Adipocyte (in vitro differentiated cells): ENCODE measurements around the gene PRPF38B.

Experiments
- DNase-seq: peaks from one replicate; pipeline ENCODE4 v3.0.0-alpha.2; 2015; ENCODE audit warnings: low read depth
- H3K27me3 ChIP-seq: replicated peaks from 2 replicates; pipeline ENCODE4 v1.7.0; 2013; ENCODE audit warnings: mild to moderate bottlenecking, low read length, moderate library complexity; ENCODE audit not compliant: control insufficient read depth, insufficient read depth
- H3K36me3 ChIP-seq: 2 replicates; pipeline ENCODE4 v1.7.0; 2013; ENCODE audit warnings: low read length, mild to moderate bottlenecking, moderate library complexity; ENCODE audit not compliant: control insufficient read depth, insufficient read depth, severe bottlenecking
- H3K4me1 ChIP-seq: 2 replicates; pipeline ENCODE4 v1.7.0; 2013; ENCODE audit warnings: mild to moderate bottlenecking, low read length, moderate library complexity; ENCODE audit not compliant: control insufficient read depth, insufficient read depth
- H3K4me3 ChIP-seq: 2 replicates; pipeline ENCODE4 v1.7.0; 2013; ENCODE audit warnings: mild to moderate bottlenecking, low read length, moderate library complexity
- H3K9ac ChIP-seq: 2 replicates; pipeline ENCODE4 v1.7.0; 2013; ENCODE audit warnings: mild to moderate bottlenecking, low read length, moderate library complexity
- H3K9me3 ChIP-seq: 2 replicates; pipeline ENCODE4 v1.7.0; 2013; ENCODE audit warnings: mild to moderate bottlenecking, low read length, moderate library complexity; ENCODE audit not compliant: control insufficient read depth

PRPF38B gene

DNA sequence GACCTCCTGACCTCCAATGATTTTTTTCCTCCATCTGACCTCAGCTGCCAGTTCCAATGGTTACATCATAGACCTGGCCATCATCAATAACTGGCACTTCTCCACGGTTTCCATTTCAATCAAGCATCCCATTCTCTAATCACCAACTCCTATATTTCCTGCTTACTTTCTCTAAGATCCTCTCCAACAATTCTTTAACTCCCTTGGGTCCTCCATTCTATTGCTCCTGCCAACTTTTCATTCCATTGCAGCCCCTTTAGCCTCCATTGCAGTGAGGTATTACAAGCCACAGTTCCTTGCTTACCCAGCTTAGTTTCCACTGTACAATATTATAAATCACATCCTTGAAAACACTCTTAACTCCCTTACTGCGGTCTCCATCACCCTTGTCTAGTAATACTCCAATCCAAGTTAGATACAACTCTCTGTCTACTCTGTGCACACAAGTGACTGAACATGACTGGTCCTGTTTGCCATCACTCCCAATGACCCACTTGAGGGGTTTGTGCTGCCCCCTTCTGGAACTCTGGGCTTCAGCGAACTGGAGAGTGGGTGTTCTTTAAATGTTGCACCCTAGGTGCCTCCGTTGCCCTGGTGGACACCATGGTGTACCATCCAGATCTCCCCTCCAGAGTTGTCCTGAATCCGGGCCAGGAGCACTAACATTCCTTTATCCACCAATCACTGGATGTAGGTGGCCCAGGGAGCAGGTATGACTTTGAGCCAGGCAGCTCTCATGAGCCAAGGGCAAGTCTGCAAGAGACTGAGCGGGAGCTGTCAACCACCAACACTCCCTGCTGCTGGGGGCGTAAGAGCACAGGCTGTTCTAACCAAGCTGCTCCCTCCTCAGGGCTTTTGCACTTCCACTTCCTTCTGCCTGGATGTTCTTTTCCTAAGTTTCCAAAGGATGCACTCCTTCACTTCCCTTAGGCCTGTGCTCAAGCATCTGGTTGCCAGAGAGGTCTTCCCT, 16.9 kb downstream of the PRPF38B start:
- no peak overlapping the region for H3K9ac ChIP-seq

DNA sequence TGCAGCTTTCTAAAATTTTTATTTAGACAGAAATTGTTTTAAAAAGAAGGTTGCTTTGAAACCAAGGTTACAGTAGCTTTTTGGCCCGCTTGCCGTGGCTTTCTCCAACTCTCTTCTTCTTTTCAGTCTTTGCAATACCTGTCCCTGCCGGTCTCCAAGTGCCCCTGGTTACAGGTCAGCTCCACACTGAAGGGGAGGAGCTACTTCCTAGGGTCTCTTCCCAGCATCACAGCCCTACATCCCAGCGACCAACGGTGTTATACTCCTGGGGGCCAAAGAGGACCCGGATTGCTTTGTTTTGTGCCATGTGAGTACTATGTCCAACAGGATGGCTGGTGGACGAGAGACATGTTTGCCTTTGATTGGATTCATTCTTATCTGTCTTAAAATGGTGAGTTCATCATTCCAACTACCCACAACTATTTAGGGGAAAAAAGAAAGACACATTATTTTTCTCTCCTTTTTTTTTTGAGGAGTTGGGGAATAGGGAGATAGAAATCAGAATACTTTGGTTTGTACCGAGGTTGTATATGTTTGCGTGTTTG, 20.6 kb downstream of the PRPF38B start, which contains the start of gene FNDC7:
Gene FNDC7, plus strand, starts transcription at position 303 of the 545 bp plus-strand sequence. Its CDS starts 26 bp downstream, at position 329.
- no peaks in the 10 kb centered on the region for H3K36me3 ChIP-seq
- H3K9me3 ChIP-seq: no peaks in the 10 kb centered on the region
- H3K4me3 ChIP-seq: no peak within 1 kb of the TSS
- peaks cover 14% of the 10 kb centered on the region for H3K4me1 ChIP-seq
- no peak within 1 kb of the TSS for H3K9ac ChIP-seq
- H3K27me3 ChIP-seq: no peaks in the 10 kb centered on the region
- no peak for DNase-seq

More for the DNA sequence above, 16.9 kb downstream of the PRPF38B start:
- H3K36me3 ChIP-seq: no peaks in the 10 kb centered on the region
- H3K27me3 ChIP-seq: no peaks in the 10 kb centered on the region
- no peaks in the 10 kb centered on the region for H3K9me3 ChIP-seq
- H3K4me3 ChIP-seq: no peak overlapping the region
- no peak for DNase-seq
- peaks cover 23% of the 10 kb centered on the region for H3K4me1 ChIP-seq

DNA sequence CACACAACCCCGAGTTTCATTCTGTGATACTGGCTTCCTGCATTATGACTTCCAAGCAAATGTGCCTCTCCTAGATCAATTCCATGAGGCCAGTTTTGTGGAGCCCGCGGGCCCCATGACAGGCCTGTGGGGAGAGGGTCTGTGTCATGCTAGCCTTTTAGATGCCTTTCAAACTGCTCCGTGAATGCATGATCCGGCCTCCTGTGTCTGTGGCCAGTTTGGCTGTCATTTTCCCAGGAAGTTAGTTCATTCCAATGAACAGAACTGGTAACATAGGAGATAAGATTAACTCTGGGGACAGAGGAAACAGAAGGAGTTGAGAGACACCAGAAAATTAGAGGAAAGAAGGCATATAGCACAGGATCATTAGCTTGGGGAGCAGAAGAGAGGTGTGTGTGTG, 23.8 kb downstream of the PRPF38B start:
- no peak overlapping the region for H3K4me3 ChIP-seq
- H3K36me3 ChIP-seq: no peaks in the 10 kb centered on the region
- no peak for DNase-seq
- no peaks in the 10 kb centered on the region for H3K9me3 ChIP-seq
- peaks cover 22% of the 10 kb centered on the region for H3K4me1 ChIP-seq
- no peaks in the 10 kb centered on the region for H3K27me3 ChIP-seq
- no peak overlapping the region for H3K9ac ChIP-seq

DNA sequence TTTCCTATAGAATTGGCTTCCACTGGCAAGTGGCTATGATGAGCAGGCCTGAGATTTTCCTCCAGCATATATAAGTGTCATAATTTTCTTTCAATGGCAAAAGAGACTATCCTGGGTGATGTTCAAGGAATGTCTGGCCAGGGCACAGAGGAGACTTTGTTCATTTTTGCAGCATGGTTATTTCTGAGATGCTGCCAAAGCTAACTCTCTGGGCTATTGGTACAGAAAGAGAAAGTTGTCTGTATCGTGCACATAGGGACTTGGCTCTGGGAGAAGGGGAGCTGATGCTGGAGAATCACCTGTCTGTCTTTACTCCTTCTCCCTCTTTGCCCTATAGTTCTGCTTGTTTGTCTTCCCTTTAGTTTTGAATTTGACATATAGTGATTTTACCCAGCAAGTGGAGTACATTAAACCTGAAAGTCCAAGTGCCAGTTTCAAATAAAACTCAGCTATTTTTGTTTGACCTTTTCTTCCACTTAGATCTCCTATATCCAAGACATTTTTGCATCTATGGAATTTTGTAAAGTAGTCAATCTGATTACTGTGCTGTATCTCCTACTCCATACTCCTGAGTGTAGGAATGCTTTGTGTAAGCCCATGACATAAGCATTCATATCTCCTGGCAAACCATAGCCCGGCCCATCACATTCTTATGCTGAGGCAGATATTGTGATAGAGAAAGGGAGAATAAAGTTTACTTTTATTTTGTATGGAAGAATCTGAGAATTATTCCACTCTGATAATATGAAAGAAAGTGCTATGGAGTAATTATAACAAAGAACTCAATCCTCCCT, 24.5 kb downstream of the PRPF38B start:
- H3K4me3 ChIP-seq: no peak overlapping the region

DNA sequence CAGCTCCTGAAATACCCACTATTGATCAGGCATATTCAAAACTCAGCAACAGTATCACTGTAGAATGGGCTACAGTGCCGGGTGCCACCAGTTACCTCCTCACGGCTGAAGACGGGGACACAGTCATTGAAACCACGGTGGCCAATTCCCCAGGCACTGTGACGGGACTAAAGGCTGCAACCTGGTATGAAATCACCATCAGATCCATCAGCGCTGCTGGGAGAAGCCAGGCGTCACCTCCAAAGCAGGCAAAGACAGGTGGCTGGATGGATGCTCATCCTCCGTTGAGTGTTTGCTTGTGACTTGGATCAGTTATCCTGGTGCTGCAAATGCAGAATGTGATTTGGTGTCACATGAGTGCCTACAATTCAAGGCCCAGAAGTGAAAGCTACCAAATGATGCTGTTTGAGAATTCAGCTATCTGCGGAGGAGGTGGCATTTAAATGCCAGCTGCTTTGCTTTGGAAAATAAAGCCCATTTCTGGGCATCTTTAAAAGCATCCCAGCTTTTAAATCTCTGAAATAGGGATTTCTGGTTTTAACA, 25.7 kb downstream of the PRPF38B start:
- H3K9ac ChIP-seq: no peak overlapping the region
- H3K4me1 ChIP-seq: peaks cover 29% of the 10 kb centered on the region
- no peak for DNase-seq
- H3K4me3 ChIP-seq: no peak overlapping the region
- no peaks in the 10 kb centered on the region for H3K27me3 ChIP-seq
- H3K9me3 ChIP-seq: no peaks in the 10 kb centered on the region
- H3K36me3 ChIP-seq: no peaks in the 10 kb centered on the region

More for the DNA sequence above, 24.5 kb downstream of the PRPF38B start:
- H3K9ac ChIP-seq: no peak overlapping the region
- DNase-seq: no peak
- no peaks in the 10 kb centered on the region for H3K9me3 ChIP-seq
- no peaks in the 10 kb centered on the region for H3K27me3 ChIP-seq
- peaks cover 27% of the 10 kb centered on the region for H3K4me1 ChIP-seq
- no peaks in the 10 kb centered on the region for H3K36me3 ChIP-seq

DNA sequence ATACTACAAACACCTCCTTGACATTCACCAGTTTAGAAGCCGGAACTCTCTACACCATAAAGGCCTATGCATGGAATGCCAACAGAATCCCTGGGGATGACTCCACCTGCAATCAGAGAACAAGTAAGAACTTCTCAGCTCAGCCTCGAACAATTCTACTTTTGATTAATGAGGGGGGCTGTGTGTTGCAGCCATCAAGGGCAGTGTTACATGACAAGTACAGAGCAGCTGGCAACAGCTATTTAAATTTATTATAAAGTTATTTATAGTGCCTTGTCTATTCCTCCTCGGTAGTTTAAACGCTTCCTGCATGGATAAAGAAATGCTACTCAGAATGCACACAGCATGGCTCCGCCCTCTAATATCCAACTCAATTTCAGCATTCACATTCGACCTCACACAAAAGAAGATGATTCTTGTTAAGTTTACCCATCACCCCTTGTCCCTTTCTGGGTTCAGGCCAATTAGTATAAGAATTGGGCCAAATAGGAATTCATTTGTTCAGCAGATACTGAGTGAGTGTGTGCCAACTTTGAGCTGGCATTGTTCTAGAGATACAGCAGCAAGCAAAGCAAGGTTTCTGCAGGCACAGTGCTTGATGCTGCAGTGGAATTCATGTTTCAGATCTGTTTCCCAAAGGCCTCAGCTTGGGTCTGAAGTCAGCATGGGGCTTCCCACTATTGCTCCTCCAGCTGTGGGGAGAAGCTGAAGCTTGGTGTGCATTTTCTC, 27.0 kb downstream of the PRPF38B start:
- H3K9ac ChIP-seq: peak overlapping the region; percentile 17
- DNase-seq: no peak

DNA sequence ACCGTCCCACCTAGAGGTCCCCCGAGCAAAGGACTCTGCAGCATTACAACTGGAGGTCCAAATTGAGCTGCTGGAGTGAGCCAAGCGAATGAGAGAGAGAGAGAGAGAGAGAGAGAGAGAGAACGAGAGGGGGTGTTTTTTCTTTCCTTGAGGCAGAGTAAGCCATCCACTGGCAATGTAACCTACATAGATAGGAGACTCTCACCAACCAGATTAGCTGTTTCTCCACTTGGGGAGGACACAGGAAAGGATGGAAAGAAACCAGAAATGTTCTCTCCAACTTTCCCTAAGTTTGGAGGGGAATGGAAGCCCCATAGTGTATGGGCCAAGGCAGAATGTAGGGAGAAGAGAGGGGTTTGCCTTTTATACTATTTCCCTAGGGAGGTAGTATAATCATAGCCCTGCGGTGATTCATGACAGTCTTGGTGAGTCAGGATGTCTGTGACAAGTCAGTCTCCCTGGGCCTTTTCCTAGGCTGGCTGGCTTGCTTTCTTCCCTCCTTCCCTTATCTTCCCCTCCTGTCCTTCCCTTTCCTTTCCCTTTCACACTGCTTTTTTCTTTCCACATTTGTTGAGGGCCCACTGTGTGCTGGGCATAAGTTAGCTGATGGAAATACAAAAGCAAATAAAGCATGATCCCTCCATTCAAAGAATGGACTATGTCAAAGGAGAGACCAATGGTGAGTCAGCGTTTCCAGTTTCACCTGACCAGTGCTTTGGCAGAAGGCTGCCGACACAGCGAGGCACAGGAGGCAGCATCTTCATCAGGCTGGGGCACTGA, 27.7 kb downstream of the PRPF38B start:
- Histone ChIP-seq H3K4me1 (peaks cover 29% of the 10 kb centered on the region), H3K4me3 (no peak overlapping the region), H3K27me3 (no peaks in the 10 kb centered on the region), H3K9ac (peak overlapping the region; percentile 17), H3K9me3 (no peaks in the 10 kb centered on the region), H3K36me3 (no peaks in the 10 kb centered on the region)
- peak; percentile 81 for DNase-seq

More for the DNA sequence above, 27.0 kb downstream of the PRPF38B start:
- no peaks in the 10 kb centered on the region for H3K27me3 ChIP-seq
- H3K4me1 ChIP-seq: peaks cover 29% of the 10 kb centered on the region
- no peaks in the 10 kb centered on the region for H3K36me3 ChIP-seq
- no peak overlapping the region for H3K4me3 ChIP-seq
- H3K9me3 ChIP-seq: no peaks in the 10 kb centered on the region

DNA sequence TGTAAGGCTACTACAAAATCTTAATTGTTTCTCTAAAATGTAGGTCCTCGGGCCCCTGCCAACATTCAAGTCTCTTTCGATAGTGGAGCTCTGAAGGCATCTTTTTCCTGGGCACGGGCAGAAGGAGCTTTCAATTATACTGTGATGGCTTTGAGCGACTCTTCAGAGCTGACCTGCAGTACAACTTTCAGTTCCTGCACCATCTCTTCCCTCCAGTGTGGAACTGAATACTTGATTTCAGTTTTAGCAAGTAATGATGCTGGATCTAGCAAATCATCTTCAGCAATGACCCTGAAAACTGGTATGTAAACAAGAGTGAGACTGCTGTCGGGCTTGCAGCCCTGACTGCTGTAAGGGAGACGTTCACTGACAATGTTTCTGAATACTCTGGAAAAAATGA, 30.2 kb downstream of the PRPF38B start:
- Histone ChIP-seq H3K27me3 (no peaks in the 10 kb centered on the region), H3K36me3 (no peaks in the 10 kb centered on the region), H3K4me1 (peaks cover 29% of the 10 kb centered on the region), H3K9ac (no peak overlapping the region), H3K4me3 (no peak overlapping the region), H3K9me3 (no peaks in the 10 kb centered on the region)
- peak; percentile 63 for DNase-seq

DNA sequence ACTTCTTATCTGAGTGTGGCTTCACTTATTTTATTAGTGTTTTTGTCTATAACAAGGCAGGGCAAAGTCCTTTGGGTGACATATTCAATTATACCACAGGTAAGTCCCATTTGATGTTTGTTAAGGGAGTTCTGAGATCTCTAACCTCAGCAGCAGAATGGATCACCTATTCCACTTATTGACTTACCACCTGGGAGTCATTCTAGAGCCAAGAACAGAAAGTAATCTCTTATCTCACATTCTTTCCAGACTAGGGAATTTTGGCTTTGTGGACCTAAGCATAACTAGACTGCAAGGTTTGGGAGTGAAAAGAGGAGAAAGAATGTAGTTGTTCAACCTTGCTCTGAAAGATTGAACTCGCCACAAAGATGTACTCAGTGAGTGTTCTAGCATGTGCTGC, 33.8 kb downstream of the PRPF38B start:
- no peaks in the 10 kb centered on the region for H3K36me3 ChIP-seq
- no peak overlapping the region for H3K4me3 ChIP-seq
- H3K9me3 ChIP-seq: no peaks in the 10 kb centered on the region
- no peaks in the 10 kb centered on the region for H3K27me3 ChIP-seq
- H3K4me1 ChIP-seq: peaks cover 7% of the 10 kb centered on the region
- no peak for DNase-seq
- H3K9ac ChIP-seq: no peak overlapping the region

DNA sequence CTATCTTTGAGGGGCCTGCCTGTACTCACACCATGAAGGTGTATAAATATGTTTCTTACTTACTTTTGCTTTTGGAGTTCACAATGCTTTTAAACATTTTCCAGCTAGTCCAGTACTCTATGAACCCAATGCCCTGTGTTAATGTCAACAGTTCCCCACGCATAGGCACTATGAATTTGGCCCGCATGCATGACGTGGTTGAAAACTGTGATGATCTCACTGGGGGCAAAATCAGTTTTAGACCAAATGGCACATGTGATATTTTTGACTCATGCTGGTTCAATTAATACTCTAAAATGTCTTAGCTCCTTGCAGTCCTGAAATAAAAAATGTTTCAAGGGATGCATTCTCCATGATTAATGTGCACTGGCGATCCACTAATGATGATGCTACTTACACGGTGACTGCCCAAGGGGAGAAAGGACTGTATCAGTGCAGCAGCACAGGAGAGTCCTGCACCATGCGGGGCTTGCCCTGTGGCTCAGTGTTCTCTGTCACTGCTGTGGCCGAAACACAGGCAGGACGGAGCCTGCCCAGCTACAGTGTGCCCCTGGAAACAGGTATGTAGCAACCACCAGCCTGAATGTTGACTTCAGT, 36.3 kb downstream of the PRPF38B start:
- H3K4me3 ChIP-seq: no peak overlapping the region
- H3K4me1 ChIP-seq: no peaks in the 10 kb centered on the region
- H3K36me3 ChIP-seq: no peaks in the 10 kb centered on the region
- no peak overlapping the region for H3K9ac ChIP-seq
- H3K27me3 ChIP-seq: no peaks in the 10 kb centered on the region
- H3K9me3 ChIP-seq: no peaks in the 10 kb centered on the region
- no peak for DNase-seq
